Omental fat pad (tissue), 4 donors: ENCODE data around the gene RIMBP2. TPM values are rescaled to one million over a fixed set of nuclear protein-coding genes. Genes with fewer than 3 reads are reported as not detected.

Experiments
- ATAC-seq: fragments of 150-250 bp; one replicate; pipeline ENCODE4 v1.9.1; 2016; ENCODE audit warnings: mild to moderate bottlenecking, moderate library complexity; ENCODE audit not compliant: low FRiP score
- DNase-seq: peaks from one replicate; pipeline ENCODE4 v3.0.0-alpha.2; 2019; ENCODE audit warnings: low spot score
- total RNA-seq, 4 donors: library from RNA; depleted of rRNA; stranded (reverse); fragments of >200 nt; gene quantifications; one replicate each; pipeline ENCODE4 v1.1.0, GENCODE V29; 2016
- TF ChIP-seq, protein P1 (sequence below), 3 donors: fragments of 450-650 bp; IDR thresholded peaks; one replicate each; pipeline ENCODE4 v1.5.1; 2016 to 2017; ENCODE audit warnings: antibody characterized with exemption in 3 of 3, mild to moderate bottlenecking in 3 of 3, moderate library complexity in 2 of 3

RIMBP2 gene
- total RNA-seq, 4 donors from 2014 or later = 0.36 to 3.2 (median 1.6) TPM; not detected in 1

DNA sequence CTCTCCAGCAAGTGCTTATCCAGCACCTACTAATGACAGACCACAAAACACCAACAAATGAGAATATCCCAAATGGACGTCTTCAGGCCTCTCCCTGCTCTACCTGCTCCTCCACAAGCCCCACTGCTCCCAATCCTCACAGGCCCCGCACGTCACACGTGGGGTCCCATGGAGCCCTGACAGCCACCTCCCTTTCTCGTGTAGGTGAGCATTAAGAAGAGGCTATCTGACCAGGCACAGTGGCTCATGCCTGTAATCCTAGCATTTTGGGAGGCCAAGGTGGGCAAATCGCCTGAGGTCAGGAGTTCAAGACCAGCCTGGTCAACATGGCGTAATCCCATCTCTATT is 5.4 kb downstream of the RIMBP2 start:
- TF ChIP-seq, protein P1, sequence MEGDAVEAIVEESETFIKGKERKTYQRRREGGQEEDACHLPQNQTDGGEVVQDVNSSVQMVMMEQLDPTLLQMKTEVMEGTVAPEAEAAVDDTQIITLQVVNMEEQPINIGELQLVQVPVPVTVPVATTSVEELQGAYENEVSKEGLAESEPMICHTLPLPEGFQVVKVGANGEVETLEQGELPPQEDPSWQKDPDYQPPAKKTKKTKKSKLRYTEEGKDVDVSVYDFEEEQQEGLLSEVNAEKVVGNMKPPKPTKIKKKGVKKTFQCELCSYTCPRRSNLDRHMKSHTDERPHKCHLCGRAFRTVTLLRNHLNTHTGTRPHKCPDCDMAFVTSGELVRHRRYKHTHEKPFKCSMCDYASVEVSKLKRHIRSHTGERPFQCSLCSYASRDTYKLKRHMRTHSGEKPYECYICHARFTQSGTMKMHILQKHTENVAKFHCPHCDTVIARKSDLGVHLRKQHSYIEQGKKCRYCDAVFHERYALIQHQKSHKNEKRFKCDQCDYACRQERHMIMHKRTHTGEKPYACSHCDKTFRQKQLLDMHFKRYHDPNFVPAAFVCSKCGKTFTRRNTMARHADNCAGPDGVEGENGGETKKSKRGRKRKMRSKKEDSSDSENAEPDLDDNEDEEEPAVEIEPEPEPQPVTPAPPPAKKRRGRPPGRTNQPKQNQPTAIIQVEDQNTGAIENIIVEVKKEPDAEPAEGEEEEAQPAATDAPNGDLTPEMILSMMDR (IDR thresholded peaks at IDR 0.05) = no peak
- DNase-seq (no peak), ATAC-seq (no peak)

DNA sequence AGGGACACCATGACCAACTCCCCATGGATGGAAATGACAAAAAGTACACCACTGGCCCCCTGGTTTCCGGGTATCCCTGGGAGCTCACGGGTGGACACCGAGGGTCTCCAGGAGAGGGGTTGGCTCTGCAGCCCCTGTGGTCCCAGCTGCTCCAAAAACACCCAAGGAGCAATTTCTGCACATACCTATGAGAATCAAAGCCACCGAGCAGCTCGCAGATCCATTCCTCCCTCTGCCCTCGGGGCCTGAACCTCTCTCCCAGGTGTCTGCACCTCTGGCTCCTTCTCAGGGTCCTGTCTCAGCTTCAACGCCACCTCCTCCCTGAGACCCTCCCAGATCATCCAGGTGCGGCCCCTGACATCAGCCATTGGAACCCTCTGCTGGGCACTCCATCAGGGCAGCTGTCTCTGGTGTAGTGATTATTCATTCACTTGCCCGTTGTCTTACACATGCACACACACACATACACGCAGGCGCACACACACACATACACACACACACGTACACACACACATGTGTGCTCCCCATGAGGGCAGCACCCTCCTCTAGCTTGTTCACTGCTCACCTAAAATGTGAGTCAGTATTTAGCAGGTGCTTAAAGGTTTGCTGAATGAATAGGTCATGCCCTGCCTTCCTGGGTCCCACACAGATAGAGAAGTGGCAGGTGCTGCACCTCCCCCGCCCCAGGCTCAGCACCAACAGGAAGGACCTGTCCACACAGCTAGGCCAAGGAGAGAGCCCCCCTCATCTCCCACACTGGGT is 5.9 kb downstream of the RIMBP2 start:
- no peak for ATAC-seq
- TF ChIP-seq, protein P1 (IDR thresholded peaks at IDR 0.05) = no peak
- no peak for DNase-seq

DNA sequence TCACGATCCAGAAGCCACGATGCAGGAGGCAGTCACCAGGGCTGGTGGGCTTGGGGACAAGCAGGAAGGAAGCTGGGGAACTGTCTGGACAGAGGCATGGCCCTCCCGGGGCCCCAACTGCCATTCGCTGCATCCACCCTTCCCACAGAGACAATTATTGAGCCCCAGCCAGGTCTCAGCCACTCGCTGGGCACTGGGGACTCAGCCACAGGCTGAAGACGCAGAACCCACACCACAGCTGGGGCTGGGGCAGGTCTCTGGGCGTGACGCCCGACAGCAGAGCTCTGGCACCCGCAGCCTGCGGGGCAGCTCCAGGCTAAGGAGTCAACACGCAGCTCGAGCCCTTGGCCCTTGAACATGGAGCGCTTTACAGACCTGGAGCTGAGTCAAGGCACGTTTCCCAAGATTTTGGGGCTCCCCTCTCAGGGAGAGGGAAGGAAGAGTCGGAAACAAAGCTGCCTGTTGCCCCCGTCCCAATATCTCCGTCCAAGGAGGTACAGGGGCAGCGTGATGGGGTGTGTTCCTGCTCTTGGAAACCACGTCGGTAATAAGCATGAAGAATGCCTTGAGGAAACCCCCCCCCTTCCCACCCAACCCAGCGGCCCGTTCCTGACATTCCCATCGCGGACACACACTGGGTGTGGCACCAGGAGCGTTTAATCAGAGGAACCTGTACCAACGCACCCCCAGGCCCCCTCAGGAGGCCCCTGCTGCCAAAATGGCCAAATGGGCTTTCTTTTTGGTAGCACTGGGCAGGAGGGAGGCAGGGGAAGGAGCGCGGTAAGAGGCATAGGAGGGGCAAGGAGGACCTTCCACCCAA is 6.7 kb downstream of the RIMBP2 start:
- ATAC-seq (no peak), DNase-seq (no peak)
- TF ChIP-seq, protein P1 (IDR thresholded peaks at IDR 0.05) = no peak

DNA sequence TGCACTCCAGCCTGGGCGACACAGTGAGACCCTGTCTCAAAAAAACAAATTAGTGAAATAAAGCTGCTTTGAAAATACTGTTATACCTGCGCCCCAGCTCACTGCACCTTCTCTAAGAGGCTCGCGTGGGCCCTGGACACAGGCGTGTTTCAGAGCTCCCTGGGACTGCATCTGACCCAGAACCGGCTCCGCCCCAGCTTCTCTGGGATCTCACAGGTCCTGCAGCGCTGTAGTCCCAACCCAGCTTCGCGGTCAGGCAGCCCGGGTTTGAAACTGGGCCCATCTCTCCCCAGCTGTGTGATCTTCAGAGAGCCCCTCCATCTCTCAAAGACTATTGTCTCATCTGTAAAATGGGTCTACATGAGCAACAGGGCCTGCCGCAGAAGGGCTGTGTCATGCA is 7.5 kb downstream of the RIMBP2 start:
- TF ChIP-seq, protein P1 (IDR thresholded peaks at IDR 0.05) = no peak
- ATAC-seq (no peak), DNase-seq (no peak)

DNA sequence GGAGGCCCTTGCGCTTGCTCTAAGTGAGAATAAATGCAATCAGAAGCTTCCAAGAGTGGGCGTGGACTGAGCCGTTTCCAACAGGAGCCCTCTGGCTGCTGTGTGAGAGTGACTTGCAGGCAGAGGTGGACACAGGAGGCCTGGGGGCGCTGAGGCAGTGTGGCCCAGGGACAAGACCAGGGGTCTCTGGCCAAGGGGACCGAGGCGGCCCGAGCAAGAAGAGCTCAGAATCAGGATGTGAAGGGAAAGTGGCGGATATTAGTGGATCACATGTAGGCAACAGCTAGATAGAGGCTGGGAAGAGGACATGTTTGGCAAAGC is 8.6 kb downstream of the RIMBP2 start:
- DNase-seq (no peak), ATAC-seq (no peak)
- TF ChIP-seq, protein P1 (IDR thresholded peaks at IDR 0.05) = no peak

DNA sequence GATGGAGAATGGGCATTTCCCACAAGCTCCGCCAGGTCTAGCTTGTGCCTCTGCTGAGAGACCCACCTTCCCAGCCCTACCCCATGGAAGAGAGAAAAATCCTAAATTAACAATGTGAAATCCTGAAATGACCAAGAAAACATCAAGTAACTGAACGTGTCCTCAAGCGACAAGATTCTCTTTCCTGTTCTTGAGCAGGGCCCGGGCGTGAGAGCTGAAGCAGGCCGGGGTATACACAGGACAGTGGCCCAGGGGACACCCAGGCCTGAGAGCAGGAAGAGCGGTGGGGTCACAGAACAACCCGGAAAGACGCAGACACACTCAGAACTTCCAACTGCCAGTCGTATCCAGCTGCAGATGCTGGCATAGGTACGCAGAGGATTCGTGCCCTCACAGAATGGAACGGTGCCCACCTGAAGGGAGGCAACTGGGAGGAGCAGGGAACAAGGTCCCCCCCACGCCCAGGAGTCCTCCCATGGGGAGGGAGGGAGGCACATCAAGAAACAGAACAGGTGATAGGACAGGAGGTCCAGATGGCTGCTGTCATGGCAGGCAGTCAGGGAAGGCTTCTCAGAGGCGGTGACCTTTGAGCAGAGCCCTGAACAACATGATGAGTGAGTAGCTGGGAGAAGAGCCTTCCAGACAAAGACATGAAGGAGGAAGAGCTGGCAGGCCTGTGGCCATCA is 9.1 kb downstream of the RIMBP2 start:
- TF ChIP-seq, protein P1 (IDR thresholded peaks at IDR 0.05) = no peak
- DNase-seq (no peak), ATAC-seq (no peak)
